Spleen (tissue), 11 donors: Measurements from ENCODE around the gene AKAP12. TPM values are rescaled to one million over a fixed set of nuclear protein-coding genes. Genes with fewer than 3 reads are reported as not detected.

Experiments
- DNase-seq: peaks from one replicate; pipeline ENCODE4 v3.0.0-alpha.2; 2020
- H3K27ac ChIP-seq, 8 donors: fragments of 200-600 bp; sonication (generic) in 7 of 8; 1 replicate in 4 of 8; 2 replicates in 4 of 8; pipeline versions ENCODE4 v1.5.0 to v1.8.0; 2016 to 2021; ENCODE audit warnings: inconsistent platforms in 4 of 8, mild to moderate bottlenecking in 4 of 8, moderate library complexity in 1 of 8
- H3K27me3 ChIP-seq, 7 donors: fragments of 200-600 bp; sonication (generic) in 6 of 7; replicated peaks in 1 of 7; 1 replicate in 4 of 7; 2 replicates in 3 of 7; pipeline versions ENCODE4 v1.5.0 to v1.8.0; 2016 to 2021; ENCODE audit warnings: inconsistent platforms in 3 of 7, mild to moderate bottlenecking in 1 of 7
- H3K36me3 ChIP-seq, 6 donors: fragments of 200-600 bp; sonication (generic) in 5 of 6; 1 replicate in 4 of 6; 2 replicates in 2 of 6; pipeline versions ENCODE4 v1.5.0 to v1.8.0; 2016 to 2021; ENCODE audit warnings: inconsistent platforms in 2 of 6
- H3K4me1 ChIP-seq, 6 donors: fragments of 200-600 bp; sonication (generic) in 5 of 6; 1 replicate in 3 of 6; 2 replicates in 3 of 6; pipeline versions ENCODE4 v1.5.0 to v1.8.0; 2016 to 2021; ENCODE audit warnings: inconsistent platforms in 3 of 6
- H3K4me3 ChIP-seq, 8 donors: fragments of 200-600 bp; sonication (generic) in 7 of 8; 1 replicate in 4 of 8; 2 replicates in 4 of 8; pipeline versions ENCODE4 v1.5.0 to v1.8.0; 2016 to 2021; ENCODE audit warnings: inconsistent platforms in 4 of 8, mild to moderate bottlenecking in 4 of 8, moderate library complexity in 2 of 8
- H3K9me3 ChIP-seq, 8 donors: fragments of 200-600 bp; sonication (generic) in 7 of 8; 1 replicate in 4 of 8; 2 replicates in 4 of 8; pipeline versions ENCODE4 v1.5.0 to v1.8.0; 2016 to 2021; ENCODE audit warnings: inconsistent platforms in 4 of 8
- POLR2A ChIP-seq, 3 donors: fragments of 450-650 bp; IDR thresholded peaks; one replicate each; pipeline ENCODE4 v1.5.1; 2017; ENCODE audit warnings: antibody characterized with exemption in 3 of 3, mild to moderate bottlenecking in 1 of 3
- POLR2AphosphoS5 ChIP-seq, 3 donors: sonication (generic); formaldehyde crosslinking; IDR thresholded peaks; one replicate each; pipeline ENCODE4 v1.5.1; 2017; ENCODE audit warnings: antibody characterized with exemption in 3 of 3
- WGBS, 5 donors: extraction: QIAGEN DNeasy Blood & Tissue Kit in 3 of 5; methylation state at CpG; one replicate each; pipeline versions ENCODE4 v1.1.5 to v1.1.7; 2013 to 2018; 5-methylcytosine and 5-hydroxymethylcytosine counted together
- intact Hi-C: fragments of 100-400 bp; cut with DNase I; formaldehyde crosslinking; loops from one replicate; pipeline ENCODE4 v1.15.0; 2023; ENCODE audit warnings: low total_unique reads
- polyA plus RNA-seq, 3 donors: library from polyadenylated mRNA; stranded (reverse); fragments of 200-250 nt; gene quantifications; one replicate each; pipeline ENCODE4 v1.2.1, GENCODE V29; 2013
- total RNA-seq, 7 donors: library from RNA; depleted of rRNA in 3 of 7; stranded (reverse); fragments of >200 nt in 3 of 7; fragmentation: NEBNext Ultra II Directional in 4 of 7; extraction: Animal tissue kit (Norgen Biotek cat#: 25700) in 4 of 7; gene quantifications; one replicate each; pipeline versions ENCODE4 v1.1.0 to v1.2.1, GENCODE V29; 2016 to 2021
- TF ChIP-seq, protein P1 (sequence below), 11 experiments: fragments of 200-600 bp in 7 of 11; fragments of 450-650 bp in 4 of 11; sonication (generic) in 4 of 11; IDR thresholded peaks in 8 of 11; conservative IDR thresholded peaks in 3 of 11; 1 replicate in 7 of 11; 2 replicates in 4 of 11; pipeline versions ENCODE4 v1.4.0 to v1.8.0; 2016 to 2021; ENCODE audit warnings: antibody characterized with exemption in 11 of 11, inconsistent platforms in 4 of 11, mild to moderate bottlenecking in 1 of 11
- donor health status: healthy with polysubstance abuse.
- donor health status: DM: no; HTN: no; CAD: no; lungs with moderate emphysema.
- donor health status: DM: no; HTN: no; CAD: no.
- donor health status: Bipolar disorder and iron deficiency.
- donor health status: healthy.
- donor health status: DM: no; HTN: no; CAD: no.
- donor health status: DM: yes; HTN: yes; CAD: no.

AKAP12 gene
- total and polyA plus RNA-seq, 10 donors = 3.2 to 64.7 (median 44.1) TPM

DNA sequence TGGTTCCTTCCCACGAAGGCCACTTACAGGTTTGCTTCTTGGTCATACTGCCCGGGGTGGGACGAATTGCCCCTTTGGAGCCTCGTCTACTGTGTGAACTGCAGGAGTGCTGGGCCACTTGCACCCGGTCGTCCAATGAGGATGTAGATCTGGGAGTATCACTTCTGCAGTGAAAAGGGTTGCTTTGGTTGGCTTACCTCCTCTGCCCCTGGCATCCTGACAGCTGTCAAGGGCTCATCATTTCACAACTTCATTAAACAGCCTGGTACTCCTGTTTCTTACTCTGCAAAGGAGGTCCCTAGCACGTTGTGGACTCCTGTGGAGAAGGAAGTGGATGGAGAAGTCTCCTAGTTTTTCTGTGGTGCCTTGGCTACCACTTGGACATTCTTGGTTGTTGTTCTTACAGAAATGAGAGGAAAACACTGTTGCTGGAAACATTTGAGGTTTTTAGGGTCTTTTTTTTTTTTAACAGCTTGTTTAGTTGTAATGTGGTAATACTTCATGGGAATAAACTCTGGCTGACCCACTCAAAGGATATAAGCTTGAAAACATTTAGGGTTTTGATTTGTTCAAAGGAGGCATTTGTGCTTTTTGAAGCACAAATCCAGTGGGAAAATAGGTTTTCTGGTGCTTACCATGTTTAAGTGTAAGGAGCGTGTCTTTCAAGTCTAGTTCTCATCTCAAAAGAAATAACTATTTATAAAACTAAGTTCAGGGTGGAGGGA lies 60.7 kb downstream of the AKAP12 start:
- H3K27me3 ChIP-seq = no peaks in the 10 kb centered on the region
- no peak for DNase-seq
- H3K9me3 ChIP-seq = no peaks in the 10 kb centered on the region
- 71 to 80% (median 79%) methylated on average over 8 of the region's 8 CpGs for WGBS, 5 donors
- TF ChIP-seq, protein P1, sequence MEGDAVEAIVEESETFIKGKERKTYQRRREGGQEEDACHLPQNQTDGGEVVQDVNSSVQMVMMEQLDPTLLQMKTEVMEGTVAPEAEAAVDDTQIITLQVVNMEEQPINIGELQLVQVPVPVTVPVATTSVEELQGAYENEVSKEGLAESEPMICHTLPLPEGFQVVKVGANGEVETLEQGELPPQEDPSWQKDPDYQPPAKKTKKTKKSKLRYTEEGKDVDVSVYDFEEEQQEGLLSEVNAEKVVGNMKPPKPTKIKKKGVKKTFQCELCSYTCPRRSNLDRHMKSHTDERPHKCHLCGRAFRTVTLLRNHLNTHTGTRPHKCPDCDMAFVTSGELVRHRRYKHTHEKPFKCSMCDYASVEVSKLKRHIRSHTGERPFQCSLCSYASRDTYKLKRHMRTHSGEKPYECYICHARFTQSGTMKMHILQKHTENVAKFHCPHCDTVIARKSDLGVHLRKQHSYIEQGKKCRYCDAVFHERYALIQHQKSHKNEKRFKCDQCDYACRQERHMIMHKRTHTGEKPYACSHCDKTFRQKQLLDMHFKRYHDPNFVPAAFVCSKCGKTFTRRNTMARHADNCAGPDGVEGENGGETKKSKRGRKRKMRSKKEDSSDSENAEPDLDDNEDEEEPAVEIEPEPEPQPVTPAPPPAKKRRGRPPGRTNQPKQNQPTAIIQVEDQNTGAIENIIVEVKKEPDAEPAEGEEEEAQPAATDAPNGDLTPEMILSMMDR (IDR thresholded peaks at IDR 0.05 in 8 of 11, conservative IDR thresholded peaks at IDR 0.05 in 3 of 11) = no peak
- no peak for TF ChIP-seq POLR2A (IDR thresholded peaks at IDR 0.05)
- TF ChIP-seq POLR2AphosphoS5 (IDR thresholded peaks at IDR 0.05) = no peak
- H3K36me3 ChIP-seq = no peaks in the 10 kb centered on the region
- no peaks in the 10 kb centered on the region for H3K4me1 ChIP-seq
- intact Hi-C loops = no loop called here
- H3K27ac ChIP-seq = no peak overlapping the region
- no peak overlapping the region for H3K4me3 ChIP-seq

DNA sequence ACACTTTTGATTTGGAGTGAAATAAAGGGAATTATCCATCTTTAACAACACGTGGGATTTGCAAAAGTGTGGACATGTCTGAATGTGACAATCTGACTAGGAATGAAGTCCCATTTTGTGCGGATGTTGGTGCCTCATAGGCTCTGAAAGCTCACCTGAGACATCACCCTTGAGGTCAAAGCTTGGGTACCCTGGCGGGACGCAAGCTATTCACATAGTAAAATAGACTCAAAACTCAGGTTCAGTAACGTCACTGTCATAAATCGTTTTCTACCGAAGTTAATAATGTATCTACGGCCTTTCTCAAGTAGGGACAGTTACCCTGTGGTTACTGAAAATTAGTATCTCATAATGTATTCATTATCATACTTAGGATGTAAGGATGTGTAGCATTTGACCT lies 61.8 kb downstream of the AKAP12 start:
- DNase-seq = no peak
- intact Hi-C loops = no loop called here
- 79 to 91% (median 85%) methylated on average over 8 of the region's 8 CpGs for WGBS, 5 donors
- Histone ChIP-seq H3K4me1 (no peaks in the 10 kb centered on the region), H3K4me3 (no peak overlapping the region), H3K27ac (no peak overlapping the region), H3K36me3 (no peaks in the 10 kb centered on the region), H3K27me3 (no peaks in the 10 kb centered on the region), H3K9me3 (no peaks in the 10 kb centered on the region)
- TF ChIP-seq, protein P1 (IDR thresholded peaks at IDR 0.05 in 8 of 11, conservative IDR thresholded peaks at IDR 0.05 in 3 of 11) = no peak
- TF ChIP-seq POLR2AphosphoS5 (IDR thresholded peaks at IDR 0.05) (no peak), POLR2A (IDR thresholded peaks at IDR 0.05) (no peak)

DNA sequence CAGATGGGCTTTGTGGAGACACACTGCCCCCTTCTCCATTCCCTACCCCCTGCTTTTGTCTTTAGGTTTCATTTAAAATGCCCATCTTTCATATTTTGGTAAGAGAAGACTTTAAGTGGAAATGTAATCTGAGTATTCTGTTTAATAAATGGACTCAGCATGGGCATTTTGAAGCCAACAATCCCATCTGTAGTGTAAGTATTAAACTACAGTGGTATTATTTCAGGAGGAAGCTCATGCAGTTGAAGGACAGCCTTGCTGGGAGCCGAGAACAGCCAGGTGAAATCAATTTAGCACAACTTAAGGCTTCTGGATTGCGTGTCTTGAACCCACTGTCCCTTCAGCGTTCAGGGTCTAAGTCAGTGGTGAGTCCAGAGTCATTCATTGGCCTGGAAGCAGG lies 63.5 kb downstream of the AKAP12 start:
- Histone ChIP-seq H3K9me3 (no peaks in the 10 kb centered on the region), H3K36me3 (peaks cover 0 to 1% (median 0%) of the 10 kb centered on the region in 6 donors), H3K4me3 (no peak overlapping the region), H3K27me3 (no peaks in the 10 kb centered on the region), H3K27ac (no peak overlapping the region), H3K4me1 (no peaks in the 10 kb centered on the region)
- intact Hi-C loops = no loop called here
- no peak for DNase-seq
- 85 to 93% (median 90%) methylated on average over 3 of the region's 3 CpGs for WGBS, 5 donors
- TF ChIP-seq, protein P1 (IDR thresholded peaks at IDR 0.05 in 8 of 11, conservative IDR thresholded peaks at IDR 0.05 in 3 of 11) = no peak
- no peak for TF ChIP-seq POLR2A (IDR thresholded peaks at IDR 0.05)
- no peak for TF ChIP-seq POLR2AphosphoS5 (IDR thresholded peaks at IDR 0.05)

DNA sequence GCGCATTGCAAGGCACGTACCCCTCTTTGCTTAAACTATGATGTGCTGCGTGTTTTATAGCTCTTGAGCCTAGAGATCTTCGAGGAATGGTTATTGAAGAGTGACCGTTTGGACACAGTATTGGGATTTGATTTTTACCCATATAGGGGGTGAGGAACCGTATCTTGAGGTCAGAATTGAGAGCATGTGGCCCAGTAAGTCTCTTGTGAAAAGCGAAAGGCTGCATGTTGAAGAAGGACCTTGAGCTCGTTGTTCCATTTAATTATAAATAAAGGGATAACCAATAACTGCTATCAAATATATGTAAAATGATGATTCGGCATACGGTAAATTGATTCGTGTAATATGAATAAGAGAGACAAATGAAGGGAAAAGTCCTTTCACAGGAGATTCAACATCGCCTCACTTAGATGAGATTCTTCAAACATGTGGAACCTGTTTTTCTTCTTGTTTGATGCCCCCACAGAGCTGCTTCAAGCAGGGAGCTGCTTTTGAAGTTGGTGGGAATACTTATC lies 66.6 kb downstream of the AKAP12 start:
- H3K9me3 ChIP-seq = no peaks in the 10 kb centered on the region
- TF ChIP-seq POLR2A (IDR thresholded peaks at IDR 0.05) (no peak), POLR2AphosphoS5 (IDR thresholded peaks at IDR 0.05) (no peak)
- TF ChIP-seq, protein P1 (IDR thresholded peaks at IDR 0.05 in 8 of 11, conservative IDR thresholded peaks at IDR 0.05 in 3 of 11) = no peak
- intact Hi-C loops = no loop called here
- no peak overlapping the region for H3K27ac ChIP-seq
- H3K4me3 ChIP-seq = no peak overlapping the region
- H3K4me1 ChIP-seq = no peaks in the 10 kb centered on the region
- no peak for DNase-seq
- 86 to 93% (median 87%) methylated on average over 12 of the region's 12 CpGs for WGBS, 5 donors
- H3K27me3 ChIP-seq = no peaks in the 10 kb centered on the region
- peaks cover 0 to 6% (median 0%) of the 10 kb centered on the region in 6 donors for H3K36me3 ChIP-seq
